ENCODE measurements around the gene AOC3. TPM values are rescaled to one million over a fixed set of nuclear protein-coding genes. Genes with fewer than 3 reads are reported as not detected.
"Not testable (repeated sequence)": the region's sequence is repeated elsewhere in the genome, so short reads cannot be mapped to it uniquely, and the experiment has no call there.

Gene AOC3
- total RNA-seq, 1 donor from 2014 or later = 6.1 TPM

DNA sequence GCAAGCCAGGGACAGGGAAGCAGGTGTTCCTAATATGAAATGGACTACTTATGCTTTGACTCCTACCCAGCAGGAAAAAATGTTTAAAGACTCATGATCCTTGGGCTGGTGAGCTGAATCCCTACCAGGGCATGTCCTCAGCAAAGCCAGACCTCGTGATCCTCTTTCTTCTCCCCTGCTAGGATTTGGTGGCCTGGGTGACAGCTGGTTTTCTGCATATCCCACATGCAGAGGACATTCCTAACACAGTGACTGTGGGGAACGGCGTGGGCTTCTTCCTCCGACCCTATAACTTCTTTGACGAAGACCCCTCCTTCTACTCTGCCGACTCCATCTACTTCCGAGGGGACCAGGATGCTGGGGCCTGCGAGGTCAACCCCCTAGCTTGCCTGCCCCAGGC, 5.1 kb downstream of the AOC3 start:
- intact Hi-C loops (cut with micrococcal nuclease); ATAC-seq; DNase-seq: not testable (repeated sequence)

DNA sequence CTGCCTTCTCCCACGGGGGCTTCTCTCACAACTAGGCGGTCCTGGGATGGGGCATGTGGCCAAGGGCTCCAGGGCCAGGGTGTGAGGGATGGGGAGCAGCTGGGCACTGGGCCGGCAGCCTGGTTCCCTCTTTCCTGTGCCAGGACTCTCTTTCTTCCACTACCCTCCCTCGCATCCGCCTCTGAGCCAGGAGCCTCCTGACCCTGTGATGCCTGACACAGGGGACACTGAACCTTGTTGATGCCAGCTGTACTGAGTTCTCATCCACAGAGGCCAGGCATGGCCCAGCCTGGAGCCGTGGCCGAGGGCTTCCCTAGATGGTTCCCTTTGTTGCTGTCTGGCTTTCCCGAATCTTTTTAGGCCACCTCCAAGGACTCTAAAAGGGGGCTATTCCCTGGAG, 5.5 kb downstream of the AOC3 start:
- ATAC-seq; DNase-seq; intact Hi-C loops (cut with micrococcal nuclease): not testable (repeated sequence)

DNA sequence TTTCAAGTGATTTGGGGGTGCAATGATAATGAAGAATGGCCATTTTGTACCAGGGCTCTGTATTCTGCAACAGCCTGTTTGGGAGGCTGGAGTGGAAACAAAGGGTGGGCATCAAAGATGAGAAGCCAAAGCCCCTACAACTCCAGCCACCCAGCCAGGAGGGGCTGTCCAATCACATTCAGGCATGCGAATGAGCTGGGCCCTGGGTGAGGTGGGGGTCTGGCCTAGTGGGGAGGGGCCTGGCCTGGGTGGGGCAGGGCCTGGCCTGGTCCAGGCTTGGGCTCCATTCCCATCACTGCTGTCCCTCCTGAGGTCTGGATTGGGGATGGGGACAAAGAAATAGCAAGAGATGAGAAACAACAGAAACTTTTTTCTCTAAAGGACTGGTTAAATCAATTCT, 6.4 kb downstream of the AOC3 start:
- ATAC-seq (no peak), DNase-seq (no peak)
- intact Hi-C loops (cut with micrococcal nuclease) = no loop called here

GRCh38 chr17:42865638-42866094, 14.7 kb downstream of the AOC3 start:
- ATAC-seq (no peak), DNase-seq (no peak)
- intact Hi-C loops (cut with micrococcal nuclease) = no loop called here

- intact Hi-C loops (cut with micrococcal nuclease) = no loop called here
- no peak for DNase-seq
- ATAC-seq = no peak
These were observed 15.2 kb downstream of the AOC3 start for GRCh38 chr17:42866216-42866615.

DNA sequence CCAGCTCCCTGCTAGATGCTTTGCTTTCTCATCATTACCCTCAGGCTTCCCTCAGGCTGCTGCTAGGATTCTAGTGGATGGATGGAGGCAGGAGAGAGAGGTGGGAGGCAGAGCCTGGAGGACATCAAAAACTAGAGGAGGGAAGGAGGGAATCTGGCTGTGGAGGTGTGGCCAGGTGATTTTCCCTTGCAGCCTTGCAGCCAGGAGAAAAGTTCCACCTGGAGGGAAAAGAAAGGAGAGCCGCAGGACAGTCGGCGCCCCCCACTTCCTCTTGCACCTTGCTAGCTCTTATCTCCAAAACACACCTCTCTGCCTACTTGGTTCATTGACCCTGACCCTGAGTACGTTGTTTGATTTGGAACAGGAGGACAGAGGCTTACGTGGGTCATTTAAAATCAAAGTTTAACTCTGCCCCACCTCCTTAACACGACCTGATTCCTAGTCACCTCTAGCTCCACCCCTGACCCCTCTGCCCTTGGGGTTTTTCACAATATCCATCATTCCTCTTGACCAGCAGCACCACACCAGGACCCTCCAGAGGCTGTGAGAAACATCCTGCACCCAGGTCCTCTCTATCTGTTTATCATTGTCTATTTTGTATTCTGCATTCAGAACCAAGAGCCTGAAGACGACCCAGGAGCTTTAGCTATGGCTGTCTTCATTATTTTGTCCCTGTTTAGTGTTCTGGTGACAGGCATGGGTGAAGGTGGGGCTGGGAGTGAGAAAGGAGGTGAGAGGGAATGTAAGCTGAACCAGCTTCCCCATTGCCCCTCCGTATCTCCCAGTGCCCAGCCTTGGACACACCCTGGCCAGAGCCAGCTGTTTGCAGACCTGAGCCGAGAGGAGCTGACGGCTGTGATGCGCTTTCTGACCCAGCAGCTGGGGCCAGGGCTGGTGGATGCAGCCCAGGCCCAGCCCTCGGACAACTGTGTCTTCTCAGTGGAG, 15.9 kb downstream of the AOC3 start:
- DNase-seq (no peak), ATAC-seq (no peak)
- intact Hi-C loops (cut with micrococcal nuclease) = no loop called here

DNA sequence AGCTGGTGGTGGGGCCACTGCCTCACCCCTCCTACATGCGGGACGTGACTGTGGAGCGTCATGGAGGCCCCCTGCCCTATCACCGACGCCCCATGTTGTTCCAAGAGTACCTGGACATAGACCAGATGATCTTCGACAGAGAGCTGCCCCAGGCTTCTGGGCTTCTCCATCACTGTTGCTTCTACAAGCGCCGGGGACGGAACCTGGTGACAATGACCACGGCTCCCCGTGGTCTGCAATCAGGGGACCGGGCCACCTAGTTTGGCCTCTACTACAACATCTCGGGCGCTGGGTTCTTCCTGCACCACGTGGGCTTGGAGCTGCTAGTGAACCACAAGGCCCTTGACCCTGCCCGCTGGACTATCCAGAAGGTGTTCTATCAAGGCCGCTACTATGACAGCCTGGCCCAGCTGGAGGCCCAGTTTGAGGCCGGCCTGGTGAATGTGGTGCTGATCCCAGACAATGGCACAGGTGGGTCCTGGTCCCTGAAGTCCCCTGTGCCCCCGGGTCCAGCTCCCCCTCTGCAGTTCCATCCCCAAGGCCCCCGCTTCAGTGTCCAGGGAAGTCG, 16.8 kb downstream of the AOC3 start:
- ATAC-seq; DNase-seq; intact Hi-C loops (cut with micrococcal nuclease): not testable (repeated sequence)

GRCh38 chr17:42868338-42868737, 17.3 kb downstream of the AOC3 start:
- intact Hi-C loops (cut with micrococcal nuclease) = no loop called here
- no peak for DNase-seq

DNA sequence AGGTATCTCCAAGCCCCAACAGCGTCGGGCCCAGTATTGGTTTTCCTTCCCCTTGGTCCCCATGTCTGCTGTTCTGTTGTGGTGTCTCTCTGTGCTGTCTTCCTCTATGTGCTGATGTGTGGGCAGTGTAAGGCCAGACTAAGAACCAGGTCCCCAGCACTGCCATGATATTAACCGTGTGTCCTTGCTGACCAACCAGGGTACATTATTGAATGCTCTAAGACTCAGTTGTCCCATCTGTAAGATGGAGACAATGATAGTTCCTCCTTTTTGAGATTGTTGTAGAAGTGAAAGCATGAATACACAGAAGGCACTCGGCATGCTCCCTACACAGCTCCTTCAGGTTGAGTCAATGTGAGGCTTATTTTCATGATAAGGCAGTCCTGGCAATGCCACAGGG, 20.6 kb downstream of the AOC3 start:
- ATAC-seq = no peak
- DNase-seq = no peak
- intact Hi-C loops (cut with micrococcal nuclease) = no loop called here

More at GRCh38 chr17:42868338-42868737, 17.3 kb downstream of the AOC3 start:
- ATAC-seq = no peak

DNA sequence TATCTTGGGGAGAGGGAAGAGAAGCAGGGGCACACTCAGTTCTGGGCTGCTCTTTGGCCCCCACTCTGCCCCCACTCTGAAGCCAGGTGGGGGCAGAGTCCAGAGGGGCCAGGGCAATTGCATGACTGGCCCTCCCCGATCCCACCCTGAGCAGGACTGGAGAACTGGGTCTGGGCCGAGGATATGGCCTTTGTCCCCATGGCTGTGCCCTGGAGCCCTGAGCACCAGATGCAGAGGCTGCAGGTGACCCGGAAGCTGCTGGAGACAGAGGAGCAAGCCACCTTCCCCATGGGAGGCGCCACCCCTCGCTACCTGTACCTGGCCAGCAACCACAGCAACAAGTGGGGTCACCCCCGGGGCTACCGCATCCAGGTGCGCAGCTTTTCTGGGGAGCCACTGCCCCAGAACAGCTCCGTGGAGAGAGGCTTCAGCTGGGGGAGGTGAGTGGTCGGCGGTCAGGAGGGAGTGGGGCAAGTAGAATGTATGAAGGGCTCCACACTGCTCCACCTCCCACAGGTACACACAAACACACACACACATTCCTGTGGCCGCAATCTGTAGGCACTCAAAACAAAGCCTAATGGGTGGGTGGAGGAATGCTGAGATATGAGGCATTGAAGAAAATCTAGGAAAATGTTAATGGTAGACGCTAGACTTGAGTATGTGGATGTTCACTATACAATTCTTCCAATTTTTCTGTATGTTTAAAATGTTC, 21.4 kb downstream of the AOC3 start:
- no peak for ATAC-seq
- intact Hi-C loops (cut with micrococcal nuclease) = no loop called here
- no peak for DNase-seq

DNA sequence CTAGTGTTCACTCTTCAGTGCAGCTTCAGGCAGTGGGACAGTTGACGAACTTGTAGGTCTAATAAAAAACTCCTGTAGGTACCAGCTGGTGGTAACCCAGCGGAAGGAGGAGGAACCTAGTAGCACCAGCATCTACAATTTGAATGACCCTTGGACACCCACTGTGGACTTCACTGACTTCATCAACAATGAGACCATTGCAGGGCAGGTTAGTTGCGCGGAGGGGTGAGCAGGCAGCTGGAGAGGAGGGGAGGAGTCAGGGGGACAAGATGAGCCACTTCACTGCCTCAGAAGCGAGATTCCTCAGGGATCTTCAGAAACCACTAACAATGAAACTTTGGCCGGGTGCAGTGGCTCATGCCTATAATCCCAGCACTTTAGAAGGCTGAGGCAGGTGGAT, 22.3 kb downstream of the AOC3 start:
- ATAC-seq (no peak), DNase-seq (no peak)
- intact Hi-C loops (cut with micrococcal nuclease) = no loop called here

- ATAC-seq; DNase-seq; intact Hi-C loops (cut with micrococcal nuclease): not testable (repeated sequence)
These were observed 23.1 kb downstream of the AOC3 start for GRCh38 chr17:42873932-42874695.

DNA sequence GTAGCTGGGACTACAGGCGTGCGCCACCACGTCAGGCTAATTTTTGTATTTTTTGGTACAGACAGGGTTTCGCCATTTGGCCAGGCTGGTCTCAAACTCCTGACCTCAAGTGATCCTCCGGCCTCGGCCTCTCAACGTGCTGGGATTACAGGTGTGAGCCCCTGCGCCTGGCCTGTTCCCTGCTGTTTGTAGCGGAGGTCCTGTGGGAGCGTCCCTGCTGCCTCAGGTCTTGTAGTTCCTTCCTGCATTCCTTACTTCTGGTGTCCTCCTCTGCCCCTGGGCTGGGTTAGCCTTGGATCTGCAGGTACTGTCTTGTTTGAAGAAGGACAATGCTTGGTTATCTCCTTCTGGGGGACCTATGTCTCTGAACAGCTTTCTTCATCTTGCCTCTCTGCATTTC, 26.0 kb downstream of the AOC3 start:
- DNase-seq (no peak), ATAC-seq (no peak)
- intact Hi-C loops (cut with micrococcal nuclease) = no loop called here

- no peak for DNase-seq
- ATAC-seq = no peak
- intact Hi-C loops (cut with micrococcal nuclease) = no loop called here
These were observed 27.3 kb downstream of the AOC3 start for GRCh38 chr17:42878123-42878880.

- ATAC-seq (no peak), DNase-seq (no peak)
- intact Hi-C loops (cut with micrococcal nuclease) = no loop called here
These were observed 28.1 kb downstream of the AOC3 start for GRCh38 chr17:42878924-42879595.

DNA sequence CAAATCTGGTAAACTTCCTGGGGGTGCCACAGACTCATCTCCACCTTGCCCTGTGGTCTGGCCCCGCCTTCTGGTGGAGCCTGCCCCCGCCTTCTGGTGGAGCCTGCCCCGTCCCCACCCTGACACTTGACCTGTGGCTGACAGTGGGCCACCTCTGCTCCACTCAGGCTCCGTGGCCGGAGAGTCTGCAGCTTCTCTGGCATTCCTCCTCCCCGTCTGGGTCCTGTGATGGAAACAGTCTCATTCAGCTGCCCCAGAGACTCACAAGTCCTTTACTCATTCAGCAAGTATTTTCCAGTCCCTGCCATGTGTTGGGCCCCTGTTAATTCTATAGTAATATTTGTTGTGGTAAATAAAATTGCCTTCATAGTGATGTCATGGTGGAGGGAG, 28.6 kb downstream of the AOC3 start:
- no peak for ATAC-seq
- DNase-seq = no peak
- intact Hi-C loops (cut with micrococcal nuclease) = no loop called here

DNA sequence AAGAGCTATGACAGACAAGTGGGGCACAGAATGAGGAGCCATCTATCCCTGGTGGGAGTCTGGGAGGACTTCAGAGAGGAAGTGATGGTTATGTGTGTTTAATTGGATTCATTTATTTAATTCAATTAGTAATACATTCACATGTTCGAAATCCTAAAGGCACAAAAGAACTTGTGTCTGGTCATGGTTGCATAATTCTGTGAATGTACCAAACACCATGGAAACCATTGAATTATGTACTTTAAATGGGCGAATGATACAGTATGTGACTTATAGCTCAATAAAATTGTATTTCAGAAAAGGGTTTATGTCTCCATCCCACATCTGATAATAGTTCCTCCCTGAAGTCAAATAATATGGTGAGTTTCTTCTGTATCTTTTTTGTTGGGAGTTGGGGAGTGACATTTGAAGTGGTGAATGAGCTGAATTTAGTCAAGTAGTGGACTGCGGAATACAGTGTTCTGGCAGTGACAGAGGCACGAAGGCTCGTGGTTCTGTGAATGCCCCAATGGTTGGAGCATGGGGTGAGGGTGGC, 29.8 kb downstream of the AOC3 start:
- intact Hi-C loops (cut with micrococcal nuclease) = no loop called here
- ATAC-seq (no peak), DNase-seq (no peak)

DNA sequence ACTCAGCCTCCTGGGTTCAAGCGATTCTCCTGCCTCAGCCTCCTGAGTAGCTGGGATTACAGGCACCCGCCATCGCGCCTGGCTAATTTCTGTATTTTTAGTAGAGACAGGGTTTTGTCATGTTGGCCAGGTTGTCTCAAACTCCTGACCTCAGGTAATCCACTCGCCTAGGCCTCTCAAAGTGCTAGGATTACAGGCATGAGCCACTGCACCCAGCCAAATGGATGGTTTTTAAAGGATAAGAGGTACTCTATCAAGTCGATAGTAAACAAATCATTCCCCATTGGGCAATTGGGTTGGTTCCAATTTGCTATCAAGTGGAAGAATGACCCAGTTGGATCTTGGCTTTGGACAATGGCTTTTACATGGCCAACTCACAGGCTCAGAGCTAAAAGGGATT, 30.7 kb downstream of the AOC3 start:
- intact Hi-C loops (cut with micrococcal nuclease); DNase-seq; ATAC-seq: not testable (repeated sequence)
